Esophagus squamous epithelium (tissue), 5 donors: ENCODE results near the gene DFFA. TPM values are rescaled to one million over a fixed set of nuclear protein-coding genes. Genes with fewer than 3 reads are reported as not detected.

Source experiments
- DNase-seq: peaks from one replicate; lab custom pipeline; 2025; lab: John Stamatoyannopoulos, UW
- H3K27ac ChIP-seq, 4 donors: fragments of 200-600 bp; sonication (generic); one replicate each; pipeline ENCODE4 v1.5.1; 2016 to 2019; ENCODE audit warnings: mild to moderate bottlenecking in 1 of 4
- H3K27me3 ChIP-seq, 4 donors: fragments of 200-600 bp; sonication (generic); 1 replicate in 3 of 4; 2 replicates in 1 of 4; pipeline versions ENCODE4 v1.5.1 to v1.6.0; 2017 to 2021; ENCODE audit warnings: antibody characterized with exemption in 1 of 4
- H3K36me3 ChIP-seq, 3 donors: fragments of 200-600 bp; sonication (generic); one replicate each; pipeline ENCODE4 v1.5.1; 2016 to 2019
- H3K4me1 ChIP-seq, 3 donors: fragments of 200-600 bp; sonication (generic); one replicate each; pipeline ENCODE4 v1.5.1; 2017 to 2019
- H3K4me3 ChIP-seq, 4 donors: fragments of 200-600 bp; sonication (generic); 1 replicate in 3 of 4; 2 replicates in 1 of 4; pipeline ENCODE4 v1.5.1; 2016 to 2019; ENCODE audit warnings: mild to moderate bottlenecking in 2 of 4, moderate library complexity in 1 of 4
- H3K9me3 ChIP-seq, 3 donors: fragments of 200-600 bp; sonication (generic); one replicate each; pipeline ENCODE4 v1.5.1; 2016 to 2019
- CTCF ChIP-seq, 6 experiments: fragments of 450-650 bp in 4 of 6; fragments of 200-600 bp in 2 of 6; sonication (generic) in 2 of 6; IDR thresholded peaks; one replicate each; pipeline ENCODE4 v1.5.1; 2016 to 2019; ENCODE audit warnings: antibody characterized with exemption in 6 of 6, mild to moderate bottlenecking in 4 of 6, moderate library complexity in 4 of 6
- POLR2A ChIP-seq, 4 donors: fragments of 450-650 bp; IDR thresholded peaks; one replicate each; pipeline ENCODE4 v1.6.1; 2017; ENCODE audit warnings: antibody characterized with exemption in 4 of 4, mild to moderate bottlenecking in 4 of 4, moderate library complexity in 3 of 4
- WGBS, 2 donors: methylation state at CpG; one replicate each; pipeline ENCODE4 v1.1.5; 2018; 5-methylcytosine and 5-hydroxymethylcytosine counted together
- intact Hi-C: fragments of 100-400 bp; cut with DNase I; formaldehyde crosslinking; loops from one replicate; pipeline ENCODE4 v1.15.0; 2022
- total RNA-seq, 4 donors: library from RNA; depleted of rRNA; stranded (reverse); fragments of >200 nt; gene quantifications; one replicate each; pipeline ENCODE4 v1.1.0, GENCODE V29; 2016
- donor health status: DM: yes; HTN: yes; CAD: no.

The DFFA gene
- total RNA-seq, 4 donors from 2014 or later: 14.9 to 40.4 (median 26.0) TPM

- WGBS, 2 donors: 13 to 14% methylated on average over 12 of the region's 12 CpGs
- intact Hi-C loops: no loop called here
These were observed 38.5 kb upstream of the DFFA start for GRCh38 chr1:10510520-10511493.

GRCh38 chr1:10509809-10510509 is 37.6 kb upstream of the DFFA start:
- Histone ChIP-seq H3K4me1 (peaks cover 23 to 80% (median 23%) of the 10 kb centered on the region in 3 donors), H3K27ac (peak overlapping the region; percentile 48 to 84 (median 68)), H3K27me3 (no peaks in the 10 kb centered on the region), H3K36me3 (no peaks in the 10 kb centered on the region), H3K9me3 (no peaks in the 10 kb centered on the region), H3K4me3 (no peak overlapping the region)
- DNase-seq: no peak
- intact Hi-C loops: loop anchor here (5.0 kb wide), 1 partner anchor 357 kb away; no protein-coding TSS in a partner anchor
- 59 to 61% methylated on average over 6 of the region's 6 CpGs for WGBS, 2 donors
- TF ChIP-seq CTCF (IDR thresholded peaks at IDR 0.05): no peak
- no peak for TF ChIP-seq POLR2A (IDR thresholded peaks at IDR 0.05)

More at GRCh38 chr1:10510520-10511493, 38.5 kb upstream of the DFFA start:
- DNase-seq: no peak
- peak overlapping the region in 3 of 4 donors; percentile 0 to 35 (median 17) for H3K4me3 ChIP-seq
- no peaks in the 10 kb centered on the region for H3K36me3 ChIP-seq
- peaks cover 23 to 88% (median 26%) of the 10 kb centered on the region in 3 donors for H3K4me1 ChIP-seq
- no peaks in the 10 kb centered on the region for H3K27me3 ChIP-seq
- H3K9me3 ChIP-seq: no peaks in the 10 kb centered on the region
- no peak for TF ChIP-seq POLR2A (IDR thresholded peaks at IDR 0.05)
- TF ChIP-seq CTCF (IDR thresholded peaks at IDR 0.05): no peak
- H3K27ac ChIP-seq: peak overlapping the region; percentile 48 to 84 (median 68)

GRCh38 chr1:10508511-10508951 is 36.2 kb upstream of the DFFA start:
- 60 to 63% methylated on average over 1 to 3 of the region's 3 CpGs for WGBS, 2 donors
- intact Hi-C loops: loop anchor here (5.0 kb wide), 1 partner anchor 359 kb away; no protein-coding TSS in a partner anchor
- TF ChIP-seq POLR2A (IDR thresholded peaks at IDR 0.05) (no peak), CTCF (IDR thresholded peaks at IDR 0.05) (no peak)
- no peak overlapping the region for H3K27ac ChIP-seq
- no peaks in the 10 kb centered on the region for H3K9me3 ChIP-seq
- peaks cover 23 to 65% (median 23%) of the 10 kb centered on the region in 3 donors for H3K4me1 ChIP-seq
- no peaks in the 10 kb centered on the region for H3K36me3 ChIP-seq
- no peaks in the 10 kb centered on the region for H3K27me3 ChIP-seq
- no peak for DNase-seq
- H3K4me3 ChIP-seq: no peak overlapping the region

- intact Hi-C loops: loop anchor here (5.0 kb wide), 1 partner anchor 360 kb away; no protein-coding TSS in a partner anchor
- peaks cover 23 to 59% (median 23%) of the 10 kb centered on the region in 3 donors for H3K4me1 ChIP-seq
- no peak for DNase-seq
- 73 to 77% methylated on average over 13 to 14 of the region's 17 CpGs for WGBS, 2 donors
- no peaks in the 10 kb centered on the region for H3K36me3 ChIP-seq
- H3K27me3 ChIP-seq: no peaks in the 10 kb centered on the region
- no peaks in the 10 kb centered on the region for H3K9me3 ChIP-seq
- H3K27ac ChIP-seq: no peak overlapping the region
- no peak overlapping the region for H3K4me3 ChIP-seq
- peak; percentile 71 to 82 (median 76) for TF ChIP-seq CTCF (IDR thresholded peaks at IDR 0.05)
- TF ChIP-seq POLR2A (IDR thresholded peaks at IDR 0.05): no peak
These were observed 35.0 kb upstream of the DFFA start for GRCh38 chr1:10507111-10507879.
